Stimulated activated CD4-positive, alpha-beta T cell treated with anti-CD3 and anti-CD28 coated beads, Interleukin-2, amount 100 ng/mL, for 48 hours (primary cell): ENCODE data around the gene NUDT8.

ENCODE experiments used
- DNase-seq, 2 donors: peaks; one replicate each; pipeline ENCODE4 v3.0.0-alpha.2; 2020

Gene NUDT8

DNA sequence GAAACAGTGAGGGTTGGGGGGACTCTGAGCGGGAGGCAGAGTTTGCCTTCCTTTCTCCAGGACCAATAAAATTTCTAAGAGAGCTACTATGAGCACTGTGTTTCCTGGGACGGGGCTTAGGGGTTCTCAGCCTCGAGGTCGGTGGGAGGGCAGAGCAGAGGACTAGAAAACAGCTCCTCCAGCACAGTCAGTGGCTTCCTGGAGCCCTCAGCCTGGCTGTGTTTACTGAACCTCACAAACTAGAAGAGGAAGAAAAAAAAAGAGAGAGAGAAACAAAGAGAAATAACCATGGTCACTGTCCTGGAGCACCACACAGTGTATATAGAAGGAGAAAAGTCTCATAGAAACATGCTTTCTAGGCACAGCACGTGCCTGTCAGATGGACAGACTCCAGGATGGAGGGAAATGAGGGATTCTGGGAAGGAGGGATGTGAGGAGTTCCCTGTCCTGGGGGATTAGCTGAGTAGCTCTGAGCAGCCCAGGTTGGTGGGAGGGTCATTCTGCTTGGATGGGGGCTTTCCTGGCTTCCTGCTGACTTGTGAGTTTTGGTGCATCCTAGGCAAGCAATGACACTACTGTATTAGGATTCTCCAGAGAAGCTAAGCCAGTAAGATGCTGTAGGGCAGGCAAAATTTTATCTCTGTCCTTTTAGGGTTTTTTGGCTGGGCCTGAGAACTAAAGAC, 43.0 kb downstream of the NUDT8 start:
- no peak for DNase-seq

GRCh38 chr11:67585911-67586310, 43.8 kb downstream of the NUDT8 start:
- no peak for DNase-seq

GRCh38 chr11:67584881-67585873, 44.6 kb downstream of the NUDT8 start:
- no peak for DNase-seq

- DNase-seq = peak in 1 of 2 donors; percentile 26
Observed at GRCh38 chr11:67584205-67584880, 45.4 kb downstream of the NUDT8 start.

DNA sequence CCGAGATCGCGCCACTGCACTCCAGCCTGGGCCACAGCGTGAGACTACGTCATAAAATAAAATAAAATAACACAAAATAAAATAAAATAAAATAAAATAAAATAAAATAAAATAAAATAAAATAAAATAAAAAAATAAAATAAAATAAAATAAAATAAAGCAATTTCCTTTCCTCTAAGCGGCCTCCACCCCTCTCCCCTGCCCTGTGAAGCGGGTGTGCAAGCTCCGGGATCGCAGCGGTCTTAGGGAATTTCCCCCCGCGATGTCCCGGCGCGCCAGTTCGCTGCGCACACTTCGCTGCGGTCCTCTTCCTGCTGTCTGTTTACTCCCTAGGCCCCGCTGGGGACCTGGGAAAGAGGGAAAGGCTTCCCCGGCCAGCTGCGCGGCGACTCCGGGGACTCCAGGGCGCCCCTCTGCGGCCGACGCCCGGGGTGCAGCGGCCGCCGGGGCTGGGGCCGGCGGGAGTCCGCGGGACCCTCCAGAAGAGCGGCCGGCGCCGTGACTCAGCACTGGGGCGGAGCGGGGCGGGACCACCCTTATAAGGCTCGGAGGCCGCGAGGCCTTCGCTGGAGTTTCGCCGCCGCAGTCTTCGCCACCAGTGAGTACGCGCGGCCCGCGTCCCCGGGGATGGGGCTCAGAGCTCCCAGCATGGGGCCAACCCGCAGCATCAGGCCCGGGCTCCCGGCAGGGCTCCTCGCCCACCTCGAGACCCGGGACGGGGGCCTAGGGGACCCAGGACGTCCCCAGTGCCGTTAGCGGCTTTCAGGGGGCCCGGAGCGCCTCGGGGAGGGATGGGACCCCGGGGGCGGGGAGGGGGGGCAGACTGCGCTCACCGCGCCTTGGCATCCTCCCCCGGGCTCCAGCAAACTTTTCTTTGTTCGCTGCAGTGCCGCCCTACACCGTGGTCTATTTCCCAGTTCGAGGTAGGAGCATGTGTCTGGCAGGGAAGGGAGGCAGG, 46.2 kb downstream of the NUDT8 start, which contains the start of gene GSTP1:
GSTP1 (plus strand) TSS at position 566 of the 958 bp plus-strand sequence; CDS start at position 598, 32 bp downstream.
- DNase-seq = peak; percentile 71 to 72

- no peak for DNase-seq
Observed at GRCh38 chr11:67582011-67582410, 47.7 kb downstream of the NUDT8 start.

DNA sequence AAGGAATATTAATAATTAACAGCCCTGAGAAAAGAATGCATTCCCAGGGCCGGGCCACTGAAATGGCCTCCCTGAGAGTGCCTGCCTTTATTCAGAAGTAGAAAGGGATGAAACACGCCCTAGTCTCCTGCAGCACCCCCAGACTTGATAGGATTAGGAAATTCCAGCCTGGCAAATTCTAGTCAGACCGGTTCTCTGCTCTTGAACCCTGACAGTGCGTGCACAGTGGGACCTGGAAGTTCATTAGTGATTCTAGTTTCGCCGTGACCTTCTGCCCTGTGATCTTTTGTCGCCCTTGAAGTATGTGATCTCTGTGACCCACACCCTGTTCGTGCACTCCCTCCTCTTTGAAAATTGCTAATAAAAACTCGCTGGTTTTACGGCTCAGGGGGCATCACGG, 48.3 kb downstream of the NUDT8 start:
- DNase-seq = no peak

GRCh38 chr11:67577951-67578350, 51.8 kb downstream of the NUDT8 start:
- no peak for DNase-seq
